Lower leg skin (tissue), 4 donors: ENCODE measurements around the gene LCN2. TPM values are rescaled to one million over a fixed set of nuclear protein-coding genes. Genes with fewer than 3 reads are reported as not detected.

Experiments used
- DNase-seq, 2 donors: peaks; one replicate each; pipeline ENCODE4 v3.0.0-alpha.2; 2019; ENCODE audit warnings: low spot score in 2 of 2
- H3K4me3 ChIP-seq: fragments of 200-600 bp; sonication (generic); 2 replicates; pipeline ENCODE4 v1.5.1; 2017; ENCODE audit warnings: mild to moderate bottlenecking, low read depth; ENCODE audit not compliant: poor library complexity, severe bottlenecking
- CTCF ChIP-seq, 3 donors: fragments of 450-650 bp; IDR thresholded peaks; one replicate each; pipeline ENCODE4 v1.5.1; 2016; ENCODE audit warnings: antibody characterized with exemption in 3 of 3, mild to moderate bottlenecking in 3 of 3, moderate library complexity in 2 of 3
- POLR2A ChIP-seq, 2 donors: fragments of 450-650 bp; IDR thresholded peaks; one replicate each; pipeline ENCODE4 v1.6.1; 2016 to 2017; ENCODE audit warnings: antibody characterized with exemption in 2 of 2, mild to moderate bottlenecking in 1 of 2, moderate library complexity in 1 of 2
- WGBS, 2 donors: methylation state at CpG; one replicate each; pipeline ENCODE4 v1.1.5; 2018; 5-methylcytosine and 5-hydroxymethylcytosine counted together
- intact Hi-C: fragments of 100-400 bp; cut with DNase I; formaldehyde crosslinking; loops from one replicate; pipeline ENCODE4 v1.15.0; 2023; ENCODE audit warnings: low total_unique reads
- total RNA-seq, 4 donors: library from RNA; depleted of rRNA; stranded (reverse); fragments of >200 nt; gene quantifications; one replicate each; pipeline ENCODE4 v1.1.0, GENCODE V29; 2016

The LCN2 gene
- total RNA-seq, 4 donors from 2014 or later = 3.7 to 33.8 (median 19.1) TPM

- no peak overlapping the region for H3K4me3 ChIP-seq
- TF ChIP-seq POLR2A (IDR thresholded peaks at IDR 0.05) = no peak
- TF ChIP-seq CTCF (IDR thresholded peaks at IDR 0.05) = no peak
- WGBS, 2 donors = 69 to 81% methylated on average over 9 to 10 of the region's 10 CpGs
- DNase-seq = no peak
- intact Hi-C loops = no loop called here
These were observed 13.2 kb downstream of the LCN2 start for GRCh38 chr9:128162215-128163026.

DNA sequence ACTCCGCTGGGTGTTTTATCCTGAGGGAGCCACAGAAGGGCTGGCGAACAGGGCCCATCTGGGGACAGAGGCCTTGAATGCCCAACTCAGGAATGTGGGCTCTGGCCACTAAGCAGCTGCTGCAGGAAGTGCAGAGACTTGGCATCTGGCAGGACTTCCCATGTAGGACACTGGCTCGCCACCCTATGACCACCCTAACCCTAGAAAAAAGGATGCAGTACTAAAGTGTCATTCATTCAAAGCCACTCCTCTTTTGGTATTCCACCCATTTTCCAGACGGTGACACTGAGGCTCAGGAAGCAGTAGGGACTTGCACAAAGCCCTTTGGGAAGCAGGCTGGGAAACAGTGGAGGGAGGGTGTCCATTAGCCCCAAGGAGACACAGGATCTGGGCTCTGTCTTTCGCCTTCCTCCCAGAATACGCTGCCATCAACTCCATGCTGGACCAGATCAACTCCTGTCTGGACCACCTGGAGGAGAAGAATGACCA, 13.8 kb downstream of the LCN2 start:
- intact Hi-C loops = no loop called here
- no peak for DNase-seq
- no peak for TF ChIP-seq POLR2A (IDR thresholded peaks at IDR 0.05)
- no peak for TF ChIP-seq CTCF (IDR thresholded peaks at IDR 0.05)
- no peak overlapping the region for H3K4me3 ChIP-seq
- WGBS, 2 donors = 93 to 96% methylated on average over 6 of the region's 6 CpGs

- DNase-seq = no peak
- intact Hi-C loops = no loop called here
- TF ChIP-seq POLR2A (IDR thresholded peaks at IDR 0.05) = no peak
- TF ChIP-seq CTCF (IDR thresholded peaks at IDR 0.05) = no peak
- no peak overlapping the region for H3K4me3 ChIP-seq
- WGBS, 2 donors = 92 to 94% methylated on average over 10 of the region's 10 CpGs
These were observed 14.5 kb downstream of the LCN2 start for GRCh38 chr9:128163523-128164306.

- no peak for TF ChIP-seq CTCF (IDR thresholded peaks at IDR 0.05)
- no peak for TF ChIP-seq POLR2A (IDR thresholded peaks at IDR 0.05)
- no peak overlapping the region for H3K4me3 ChIP-seq
- intact Hi-C loops = no loop called here
- no peak for DNase-seq
- WGBS, 2 donors = 55 to 65% methylated on average over 14 of the region's 14 CpGs
These were observed 15.1 kb downstream of the LCN2 start for GRCh38 chr9:128164307-128164885.

DNA sequence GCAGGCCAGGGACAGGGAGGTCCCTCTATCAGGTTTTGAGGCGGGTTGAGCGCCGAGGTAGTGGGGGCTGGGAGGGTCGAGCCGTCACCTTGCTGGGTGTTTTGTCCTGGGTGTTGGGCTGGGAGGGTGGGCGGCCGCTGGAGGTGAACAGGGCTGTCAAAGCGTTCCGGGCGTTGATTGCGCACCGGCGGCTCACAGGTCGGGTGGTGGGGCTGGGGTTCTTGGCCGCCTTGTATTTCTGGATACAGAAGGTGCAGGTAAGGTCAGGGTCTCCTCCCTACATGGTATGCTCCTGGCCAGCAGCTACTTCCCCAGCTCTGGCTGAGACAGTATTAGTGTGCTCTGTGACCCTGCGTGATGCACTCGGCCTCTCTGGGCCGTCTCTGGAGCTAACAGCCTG, 16.9 kb downstream of the LCN2 start:
- intact Hi-C loops = no loop called here
- no peak for TF ChIP-seq POLR2A (IDR thresholded peaks at IDR 0.05)
- no peak for TF ChIP-seq CTCF (IDR thresholded peaks at IDR 0.05)
- no peak for DNase-seq
- H3K4me3 ChIP-seq = no peak overlapping the region
- WGBS, 2 donors = 95 to 97% methylated on average over 18 of the region's 18 CpGs
